SK-N-SH treated with all-trans-retinoic acid at 6 μM for 48 hours (cell line): Measurements from ENCODE around the gene CYB5RL.

ENCODE experiments used
- CSDC2 ChIP-seq: fragments of 250-450 bp; sonication (Bioruptor Pico); IDR thresholded peaks from 2 replicates; pipeline ENCODE4 v1.5.0; 2020; ENCODE audit warnings: mild to moderate bottlenecking, moderate library complexity
- TCF4 ChIP-seq: fragments of 250-450 bp; sonication (Bioruptor Pico); IDR thresholded peaks from 2 replicates; pipeline ENCODE4 v1.8.0; 2021; ENCODE audit warnings: mild to moderate bottlenecking, moderate library complexity, borderline replicate concordance
- TF ChIP-seq, protein P1 (sequence below): fragments of 250-450 bp; sonication (Bioruptor Pico); IDR thresholded peaks from 2 replicates; pipeline ENCODE4 v1.5.0; 2020; ENCODE audit warnings: mild to moderate bottlenecking, moderate library complexity

- TF ChIP-seq, protein P1, sequence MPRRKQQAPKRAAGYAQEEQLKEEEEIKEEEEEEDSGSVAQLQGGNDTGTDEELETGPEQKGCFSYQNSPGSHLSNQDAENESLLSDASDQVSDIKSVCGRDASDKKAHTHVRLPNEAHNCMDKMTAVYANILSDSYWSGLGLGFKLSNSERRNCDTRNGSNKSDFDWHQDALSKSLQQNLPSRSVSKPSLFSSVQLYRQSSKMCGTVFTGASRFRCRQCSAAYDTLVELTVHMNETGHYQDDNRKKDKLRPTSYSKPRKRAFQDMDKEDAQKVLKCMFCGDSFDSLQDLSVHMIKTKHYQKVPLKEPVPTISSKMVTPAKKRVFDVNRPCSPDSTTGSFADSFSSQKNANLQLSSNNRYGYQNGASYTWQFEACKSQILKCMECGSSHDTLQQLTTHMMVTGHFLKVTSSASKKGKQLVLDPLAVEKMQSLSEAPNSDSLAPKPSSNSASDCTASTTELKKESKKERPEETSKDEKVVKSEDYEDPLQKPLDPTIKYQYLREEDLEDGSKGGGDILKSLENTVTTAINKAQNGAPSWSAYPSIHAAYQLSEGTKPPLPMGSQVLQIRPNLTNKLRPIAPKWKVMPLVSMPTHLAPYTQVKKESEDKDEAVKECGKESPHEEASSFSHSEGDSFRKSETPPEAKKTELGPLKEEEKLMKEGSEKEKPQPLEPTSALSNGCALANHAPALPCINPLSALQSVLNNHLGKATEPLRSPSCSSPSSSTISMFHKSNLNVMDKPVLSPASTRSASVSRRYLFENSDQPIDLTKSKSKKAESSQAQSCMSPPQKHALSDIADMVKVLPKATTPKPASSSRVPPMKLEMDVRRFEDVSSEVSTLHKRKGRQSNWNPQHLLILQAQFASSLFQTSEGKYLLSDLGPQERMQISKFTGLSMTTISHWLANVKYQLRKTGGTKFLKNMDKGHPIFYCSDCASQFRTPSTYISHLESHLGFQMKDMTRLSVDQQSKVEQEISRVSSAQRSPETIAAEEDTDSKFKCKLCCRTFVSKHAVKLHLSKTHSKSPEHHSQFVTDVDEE (CRISPR knock-in tag) = no peak
- TF ChIP-seq TCF4 (no peak), CSDC2 (CRISPR knock-in tag) (no peak)
Measured at GRCh38 chr1:54229281-54229891, 29.6 kb upstream of the CYB5RL start.
